Astrocyte (in vitro differentiated cells and primary cell): ENCODE measurements around the gene CEP20. TPM values are rescaled to one million over a fixed set of nuclear protein-coding genes. Genes with fewer than 3 reads are reported as not detected.
A peak's percentile ranks its signal among the peaks of the same experiment; 100 is the strongest.

Experiments
- DNase-seq: peaks from one replicate; pipeline ENCODE4 v3.0.0-alpha.2; 2010; ENCODE audit warnings: low read depth
- FAIRE-seq: peaks from 2 replicates; lab custom pipeline; 2011; peaks lifted over from hg19 to GRCh38; lab: Jason Lieb, UNC
- H2AFZ ChIP-seq: 2 replicates; pipeline ENCODE4 v1.6.0; 2012; ENCODE audit warnings: low read depth, low read length, inconsistent platforms
- H3K27ac ChIP-seq: 2 replicates; pipeline ENCODE4 v1.5.1; 2011; ENCODE audit warnings: low read depth, low read length, inconsistent platforms
- H3K27me3 ChIP-seq: 2 replicates; pipeline ENCODE4 v1.6.0; 2011; ENCODE audit warnings: low read length, inconsistent platforms; ENCODE audit not compliant: insufficient read depth
- H3K36me3 ChIP-seq: 2 replicates; pipeline ENCODE4 v1.5.1; 2011; ENCODE audit warnings: low read length, inconsistent platforms; ENCODE audit not compliant: insufficient read depth
- H3K4me1 ChIP-seq: 2 replicates; pipeline ENCODE4 v1.5.1; 2011; ENCODE audit warnings: low read length, inconsistent platforms; ENCODE audit not compliant: insufficient read depth
- H3K4me2 ChIP-seq: 2 replicates; pipeline ENCODE4 v1.6.0; 2012; ENCODE audit warnings: low read length, inconsistent platforms
- H3K4me3 ChIP-seq: 2 replicates; pipeline ENCODE4 v1.5.1; 2011; ENCODE audit warnings: low read depth, mild to moderate bottlenecking, low read length, inconsistent platforms; ENCODE audit not compliant: insufficient read depth
- H3K79me2 ChIP-seq: 2 replicates; pipeline ENCODE4 v1.6.0; 2012; ENCODE audit warnings: mild to moderate bottlenecking, low read length, inconsistent platforms; ENCODE audit not compliant: insufficient read depth
- H3K9ac ChIP-seq: 2 replicates; pipeline ENCODE4 v1.6.0; 2012; ENCODE audit warnings: mild to moderate bottlenecking, low read length, inconsistent platforms
- H3K9me3 ChIP-seq: 2 replicates; pipeline ENCODE4 v1.5.1; 2012; ENCODE audit warnings: low read depth, mild to moderate bottlenecking, low read length, inconsistent platforms; ENCODE audit not compliant: insufficient read depth
- H4K20me1 ChIP-seq: 2 replicates; pipeline ENCODE4 v1.6.0; 2012; ENCODE audit warnings: low read length, inconsistent platforms; ENCODE audit not compliant: insufficient read depth
- H3K27ac Mint-ChIP-seq: one replicate; pipeline ENCODE4 v1.8.0; 2021; ENCODE audit warnings: mild to moderate bottlenecking, mixed read lengths; ENCODE audit not compliant: unreplicated experiment
- H3K27me3 Mint-ChIP-seq: one replicate; pipeline ENCODE4 v1.8.0; 2021; ENCODE audit warnings: low read depth, mixed read lengths; ENCODE audit not compliant: unreplicated experiment
- H3K36me3 Mint-ChIP-seq: one replicate; pipeline ENCODE4 v1.8.0; 2021; ENCODE audit warnings: low read depth, mixed read lengths; ENCODE audit not compliant: unreplicated experiment
- H3K4me1 Mint-ChIP-seq: one replicate; pipeline ENCODE4 v1.8.0; 2021; ENCODE audit warnings: low read depth, mixed read lengths; ENCODE audit not compliant: unreplicated experiment
- H3K4me3 Mint-ChIP-seq: one replicate; pipeline ENCODE4 v1.8.0; 2021; ENCODE audit warnings: mild to moderate bottlenecking, moderate library complexity, mixed read lengths; ENCODE audit not compliant: unreplicated experiment
- H3K9me3 Mint-ChIP-seq: one replicate; pipeline ENCODE4 v1.8.0; 2021; ENCODE audit warnings: mild to moderate bottlenecking, mixed read lengths; ENCODE audit not compliant: unreplicated experiment
- CTCF ChIP-seq: IDR thresholded peaks from 2 replicates; pipeline ENCODE4 v1.5.1; 2011; ENCODE audit warnings: low read depth, mild to moderate bottlenecking, inconsistent platforms, low read length, moderate library complexity; ENCODE audit not compliant: insufficient read depth
- EZH2 ChIP-seq: IDR thresholded peaks from 2 replicates; pipeline ENCODE4 v1.6.1; 2012; ENCODE audit warnings: mild to moderate bottlenecking, low read length, inconsistent platforms; ENCODE audit not compliant: insufficient read depth
- total RNA-seq: library from RNA; stranded (reverse); gene quantifications from 2 replicates; pipeline ENCODE4 v1.2.1, GENCODE V29; 2021

The CEP20 gene
- total RNA-seq, 1 donor from 2014 or later, result 27.5 TPM

GRCh38 chr16:15900357-15900756 lies 12.0 kb upstream of the CEP20 start:
- no peak overlapping the region for H3K4me2 ChIP-seq
- no peaks in the 10 kb centered on the region for H3K9me3 ChIP-seq
- H3K36me3 ChIP-seq, result no peaks in the 10 kb centered on the region
- H3K4me3 ChIP-seq, result no peak overlapping the region
- no peak overlapping the region for H3K9ac ChIP-seq
- no peak for TF ChIP-seq EZH2
- TF ChIP-seq CTCF, result no peak
- Mint-ChIP-seq H3K27me3 (peaks cover 2% of the 10 kb centered on the region), H3K4me3 (no peak overlapping the region), H3K27ac (no peak overlapping the region), H3K9me3 (no peaks in the 10 kb centered on the region), H3K36me3 (no peaks in the 10 kb centered on the region), H3K4me1 (peaks cover 9% of the 10 kb centered on the region)
- H3K27me3 ChIP-seq, result no peaks in the 10 kb centered on the region
- FAIRE-seq, result no peak
- H2AFZ ChIP-seq, result no peak overlapping the region
- no peak for DNase-seq
- H3K27ac ChIP-seq, result no peak overlapping the region
- no peaks in the 10 kb centered on the region for H4K20me1 ChIP-seq
- peaks cover 20% of the 10 kb centered on the region for H3K4me1 ChIP-seq
- H3K79me2 ChIP-seq, result no peaks in the 10 kb centered on the region

DNA sequence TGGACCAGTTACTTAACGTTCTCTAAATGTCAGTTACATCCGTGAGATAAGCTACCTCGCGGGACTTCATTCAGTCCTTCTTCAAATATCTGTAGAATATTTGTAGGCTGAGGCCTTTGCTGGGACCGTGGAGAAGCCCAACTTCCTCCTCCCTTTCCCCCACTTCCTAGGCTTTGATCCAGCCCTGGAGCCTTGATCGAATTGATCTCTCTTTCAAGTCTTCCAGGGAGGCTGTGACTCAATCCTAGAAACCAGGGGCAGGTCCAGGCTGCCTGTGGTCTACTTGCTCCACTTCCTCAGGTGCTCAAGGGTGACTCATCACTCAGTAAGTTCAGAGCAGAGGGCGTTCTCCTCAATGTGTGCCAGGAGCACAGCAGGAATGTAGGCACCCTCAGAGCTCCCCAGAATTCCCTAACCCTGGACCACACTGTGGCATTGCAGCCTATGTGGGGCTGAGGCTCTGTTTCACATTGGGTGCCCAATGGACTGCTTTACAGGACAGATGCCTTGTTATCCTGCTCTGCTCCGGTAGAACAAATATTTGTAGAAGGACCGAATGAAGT lies 11.2 kb upstream of the CEP20 start:
- H3K9me3 Mint-ChIP-seq, result no peaks in the 10 kb centered on the region
- Histone ChIP-seq H3K27me3 (no peaks in the 10 kb centered on the region), H3K27ac (peak overlapping the region; percentile 46), H3K9me3 (no peaks in the 10 kb centered on the region), H3K79me2 (no peaks in the 10 kb centered on the region), H2AFZ (no peak overlapping the region), H3K4me3 (no peak overlapping the region), H3K36me3 (no peaks in the 10 kb centered on the region), H3K9ac (no peak overlapping the region), H3K4me2 (peak overlapping the region; percentile 64), H4K20me1 (no peaks in the 10 kb centered on the region), H3K4me1 (peaks cover 20% of the 10 kb centered on the region)
- no peak overlapping the region for H3K4me3 Mint-ChIP-seq
- DNase-seq, result peak; percentile 98
- H3K27me3 Mint-ChIP-seq, result peaks cover 2% of the 10 kb centered on the region
- TF ChIP-seq CTCF, result no peak
- no peak for TF ChIP-seq EZH2
- H3K36me3 Mint-ChIP-seq, result no peaks in the 10 kb centered on the region
- FAIRE-seq, result no peak
- no peak overlapping the region for H3K27ac Mint-ChIP-seq
- H3K4me1 Mint-ChIP-seq, result peaks cover 9% of the 10 kb centered on the region

DNA sequence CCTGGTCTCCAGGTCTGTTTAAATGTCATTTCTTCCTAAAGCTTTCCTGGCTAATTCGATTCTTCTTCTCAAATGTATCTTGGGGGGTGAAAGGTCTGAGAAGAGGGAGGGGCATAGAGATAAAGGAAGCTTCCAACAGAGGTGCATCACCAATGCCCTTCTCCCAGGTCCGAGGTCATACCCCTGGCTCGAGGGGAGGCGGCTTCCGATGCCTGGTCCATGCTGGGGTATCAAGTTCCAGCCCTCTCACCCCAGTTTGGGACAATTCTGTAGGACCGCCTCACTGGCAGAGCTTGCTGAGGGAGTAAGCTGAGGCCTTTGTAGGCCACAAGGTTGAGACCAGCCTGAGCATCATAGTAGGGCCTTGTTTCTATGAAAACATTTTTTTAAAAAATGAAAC lies 10.3 kb upstream of the CEP20 start:
- no peak overlapping the region for H2AFZ ChIP-seq
- Mint-ChIP-seq H3K36me3 (no peaks in the 10 kb centered on the region), H3K27ac (no peak overlapping the region), H3K9me3 (no peaks in the 10 kb centered on the region), H3K27me3 (no peaks in the 10 kb centered on the region), H3K4me1 (peaks cover 9% of the 10 kb centered on the region), H3K4me3 (no peak overlapping the region)
- DNase-seq (no peak), FAIRE-seq (no peak)
- H3K4me2 ChIP-seq, result no peak overlapping the region
- H3K4me1 ChIP-seq, result peaks cover 20% of the 10 kb centered on the region
- no peak overlapping the region for H3K9ac ChIP-seq
- no peaks in the 10 kb centered on the region for H3K79me2 ChIP-seq
- H3K4me3 ChIP-seq, result no peak overlapping the region
- no peak overlapping the region for H3K27ac ChIP-seq
- H3K36me3 ChIP-seq, result no peaks in the 10 kb centered on the region
- H3K9me3 ChIP-seq, result no peaks in the 10 kb centered on the region
- no peaks in the 10 kb centered on the region for H4K20me1 ChIP-seq
- H3K27me3 ChIP-seq, result no peaks in the 10 kb centered on the region
- TF ChIP-seq CTCF (no peak), EZH2 (no peak)
